Tibial nerve (tissue), 4 donors: ENCODE data around the gene MEA1. TPM values are rescaled to one million over a fixed set of nuclear protein-coding genes. Genes with fewer than 3 reads are reported as not detected.

Source experiments
- DNase-seq, 2 donors: peaks; one replicate each; pipeline ENCODE4 v3.0.0-alpha.2; 2019; ENCODE audit warnings: low spot score in 2 of 2
- H3K27ac ChIP-seq, 4 donors: fragments of 200-600 bp; sonication (generic) in 3 of 4; one replicate each; pipeline ENCODE4 v1.5.1; 2017 to 2019; ENCODE audit warnings: mild to moderate bottlenecking in 1 of 4
- H3K27me3 ChIP-seq, 2 donors: fragments of 200-600 bp; sonication (generic) in 1 of 2; one replicate each; pipeline versions ENCODE4 v1.5.1 to v1.6.0; 2017 to 2019
- H3K36me3 ChIP-seq, 3 donors: fragments of 200-600 bp; sonication (generic); one replicate each; pipeline ENCODE4 v1.5.1; 2018 to 2019
- H3K4me1 ChIP-seq, 4 donors: fragments of 200-600 bp; sonication (generic) in 3 of 4; one replicate each; pipeline ENCODE4 v1.5.1; 2017 to 2019
- H3K4me3 ChIP-seq, 4 donors: fragments of 200-600 bp; sonication (generic) in 3 of 4; one replicate each; pipeline ENCODE4 v1.5.1; 2017 to 2019; ENCODE audit warnings: mild to moderate bottlenecking in 1 of 4, moderate library complexity in 1 of 4
- H3K9me3 ChIP-seq, 4 donors: fragments of 200-600 bp; sonication (generic) in 3 of 4; one replicate each; pipeline ENCODE4 v1.5.1; 2017 to 2019
- CTCF ChIP-seq, 5 experiments: fragments of 200-600 bp in 3 of 5; fragments of 450-650 bp in 2 of 5; sonication (generic) in 3 of 5; IDR thresholded peaks; one replicate each; pipeline ENCODE4 v1.5.1; 2016 to 2019; ENCODE audit warnings: antibody characterized with exemption in 5 of 5, mild to moderate bottlenecking in 3 of 5, moderate library complexity in 2 of 5
- EP300 ChIP-seq, 2 donors: sonication (generic); formaldehyde crosslinking; IDR thresholded peaks; one replicate each; pipeline ENCODE4 v1.6.1; 2017; ENCODE audit warnings: antibody characterized with exemption in 2 of 2, mild to moderate bottlenecking in 1 of 2
- POLR2A ChIP-seq, 2 donors: fragments of 450-650 bp; IDR thresholded peaks; one replicate each; pipeline ENCODE4 v1.6.1; 2017; ENCODE audit warnings: antibody characterized with exemption in 2 of 2, mild to moderate bottlenecking in 2 of 2, moderate library complexity in 2 of 2
- WGBS, 2 donors: methylation state at CpG; one replicate each; pipeline ENCODE4 v1.1.5; 2018; 5-methylcytosine and 5-hydroxymethylcytosine counted together
- total RNA-seq, 4 donors: library from RNA; depleted of rRNA; stranded (reverse); fragments of >200 nt; gene quantifications; one replicate each; pipeline ENCODE4 v1.1.0, GENCODE V29; 2016

Gene MEA1
- total RNA-seq, 4 donors from 2014 or later, result 41.8 to 91.6 (median 67.4) TPM

GRCh38 chr6:43035495-43036194, 21.9 kb upstream of the MEA1 start:
- H3K27me3 ChIP-seq, result no peaks in the 10 kb centered on the region
- H3K4me1 ChIP-seq, result no peaks in the 10 kb centered on the region
- TF ChIP-seq POLR2A (IDR thresholded peaks at IDR 0.05), result no peak
- TF ChIP-seq EP300 (IDR thresholded peaks at IDR 0.05), result no peak
- no peak for TF ChIP-seq CTCF (IDR thresholded peaks at IDR 0.05)
- no peak overlapping the region for H3K4me3 ChIP-seq
- H3K9me3 ChIP-seq, result no peaks in the 10 kb centered on the region
- peaks cover 0 to 100% (median 17%) of the 10 kb centered on the region in 3 donors for H3K36me3 ChIP-seq
- H3K27ac ChIP-seq, result no peak overlapping the region
- WGBS, 2 donors, result 71 to 77% methylated on average over 4 of the region's 4 CpGs
- no peak for DNase-seq

- no peak for TF ChIP-seq EP300 (IDR thresholded peaks at IDR 0.05)
- no peak for TF ChIP-seq CTCF (IDR thresholded peaks at IDR 0.05)
- TF ChIP-seq POLR2A (IDR thresholded peaks at IDR 0.05), result no peak
- H3K27ac ChIP-seq, result no peak overlapping the region
- no peaks in the 10 kb centered on the region for H3K4me1 ChIP-seq
- peaks cover 0 to 100% (median 20%) of the 10 kb centered on the region in 3 donors for H3K36me3 ChIP-seq
- 74 to 84% methylated on average over 2 of the region's 2 CpGs for WGBS, 2 donors
- H3K27me3 ChIP-seq, result no peaks in the 10 kb centered on the region
- H3K9me3 ChIP-seq, result no peaks in the 10 kb centered on the region
- no peak overlapping the region for H3K4me3 ChIP-seq
- DNase-seq, result no peak
Measured at GRCh38 chr6:43034190-43034525, 20.4 kb upstream of the MEA1 start.

DNA sequence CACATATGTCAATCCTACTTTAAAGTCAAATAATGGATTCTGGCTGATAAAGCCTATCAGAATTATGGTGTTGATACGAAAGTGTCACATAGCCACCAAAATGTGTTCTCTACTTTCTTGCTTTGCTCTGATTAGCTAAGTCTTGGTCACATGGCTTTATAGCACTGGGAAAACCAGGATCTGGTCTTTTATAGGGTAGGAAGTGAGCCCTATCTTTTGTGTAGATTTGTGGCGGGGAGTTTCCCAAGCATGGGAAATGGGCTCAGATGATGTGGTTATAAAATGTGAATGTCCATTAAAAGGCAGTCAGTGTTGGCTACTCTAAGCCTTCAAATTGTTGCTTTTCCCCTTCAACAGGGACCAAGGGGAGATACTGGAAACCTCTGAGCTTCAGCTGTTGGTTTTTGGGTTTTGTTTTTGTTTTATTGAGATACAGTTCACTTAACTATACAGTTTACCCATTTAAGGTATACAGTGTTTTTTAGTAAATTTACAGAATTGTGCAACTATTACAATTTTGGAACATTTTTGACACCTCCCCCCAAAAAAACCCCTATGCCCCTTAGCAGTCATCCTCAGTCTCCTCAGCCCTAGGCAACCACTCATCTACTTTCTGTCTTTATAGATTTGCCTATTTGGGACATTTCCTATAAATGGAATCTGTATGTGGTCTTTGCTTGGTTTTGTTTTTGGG, 19.9 kb upstream of the MEA1 start:
- peaks cover 0 to 100% (median 25%) of the 10 kb centered on the region in 3 donors for H3K36me3 ChIP-seq
- H3K4me1 ChIP-seq, result no peaks in the 10 kb centered on the region
- WGBS, 2 donors, result 85% methylated on average over 2 of the region's 2 CpGs
- TF ChIP-seq EP300 (IDR thresholded peaks at IDR 0.05) (no peak), CTCF (IDR thresholded peaks at IDR 0.05) (no peak), POLR2A (IDR thresholded peaks at IDR 0.05) (no peak)
- DNase-seq, result no peak
- no peak overlapping the region for H3K27ac ChIP-seq
- no peaks in the 10 kb centered on the region for H3K9me3 ChIP-seq
- no peaks in the 10 kb centered on the region for H3K27me3 ChIP-seq
- H3K4me3 ChIP-seq, result no peak overlapping the region

- WGBS, 2 donors, result 88 to 93% methylated on average over 4 of the region's 4 CpGs
- no peak for DNase-seq
Measured at GRCh38 chr6:43032326-43032725, 18.6 kb upstream of the MEA1 start.

More at GRCh38 chr6:43032326-43032725, 18.6 kb upstream of the MEA1 start:
- H3K4me1 ChIP-seq, result no peaks in the 10 kb centered on the region
- no peak overlapping the region for H3K27ac ChIP-seq
- no peak overlapping the region for H3K4me3 ChIP-seq
- H3K9me3 ChIP-seq, result no peaks in the 10 kb centered on the region
- H3K36me3 ChIP-seq, result peaks cover 3 to 100% (median 21%) of the 10 kb centered on the region in 3 donors
- no peak for TF ChIP-seq POLR2A (IDR thresholded peaks at IDR 0.05)
- TF ChIP-seq EP300 (IDR thresholded peaks at IDR 0.05), result no peak
- TF ChIP-seq CTCF (IDR thresholded peaks at IDR 0.05), result no peak
- no peaks in the 10 kb centered on the region for H3K27me3 ChIP-seq
